ENCODE data around the gene DNMT1. TPM values are rescaled to one million over a fixed set of nuclear protein-coding genes. Genes with fewer than 3 reads are reported as not detected.

The DNMT1 gene
- total RNA-seq, 1 experiment from 2014 or later: 227 TPM

- no peak overlapping the region for H3K27ac ChIP-seq (ENCODE audit: insufficient read length, low read depth, low read length)
Measured at GRCh38 chr19:10109528-10109927, 85.2 kb downstream of the DNMT1 start.

More at GRCh38 chr19:10109528-10109927, 85.2 kb downstream of the DNMT1 start:
- Histone ChIP-seq H3K23ac (ENCODE audit: insufficient read length, low read depth, low read length) (no peak overlapping the region), H3K4ac (ENCODE audit: low read depth, low read length) (no peak overlapping the region), H2BK12ac (ENCODE audit: insufficient read length, low read depth, low read length) (no peak overlapping the region), H3K18ac (ENCODE audit: insufficient read length, low read depth, low read length) (no peak overlapping the region), H4K5ac (ENCODE audit: insufficient read length, low read depth, low read length) (no peak overlapping the region), H3K23me2 (ENCODE audit: insufficient read length, low read depth, low read length, poor library complexity, severe bottlenecking) (peaks cover 7% of the 10 kb centered on the region), H2AFZ (ENCODE audit: low read length) (no peak overlapping the region), H2AK5ac (ENCODE audit: insufficient read length, low read length) (no peak overlapping the region), H2BK20ac (ENCODE audit: low read depth, low read length, poor library complexity, severe bottlenecking) (no peak overlapping the region), H3K79me1 (ENCODE audit: insufficient read depth, low read depth, low read length, poor library complexity, severe bottlenecking) (no peaks in the 10 kb centered on the region), H3K9me3 (ENCODE audit: control insufficient read depth, low read depth, low read length) (no peaks in the 10 kb centered on the region), H3K4me2 (ENCODE audit: insufficient read depth, insufficient read length, low read length) (no peak overlapping the region), H4K20me1 (ENCODE audit: control insufficient read depth, insufficient read depth, insufficient read length) (no peaks in the 10 kb centered on the region), H2BK120ac (ENCODE audit: low read depth, low read length, poor library complexity, severe bottlenecking) (no peak overlapping the region), H3K9ac (ENCODE audit: extremely low read depth, insufficient read length, low read length) (no peak overlapping the region), H2BK5ac (ENCODE audit: insufficient read length, low read length) (no peak overlapping the region), H2BK15ac (ENCODE audit: low read depth, low read length) (no peak overlapping the region), H3K4me1 (ENCODE audit: insufficient read depth, low read length) (no peaks in the 10 kb centered on the region; the same call in 1 of the 2 replicates), H3T11ph (ENCODE audit: low read length) (no peak overlapping the region), H3K56ac (ENCODE audit: insufficient read length, low read depth, low read length) (no peak overlapping the region), H4K91ac (ENCODE audit: insufficient read length, low read depth, low read length) (no peak overlapping the region), H3K27me3 (ENCODE audit: insufficient read depth, low read length) (no peaks in the 10 kb centered on the region), H3K79me2 (ENCODE audit: insufficient read depth, low read length) (peaks cover 7% of the 10 kb centered on the region; the same call in 1 of the 2 replicates), H4K8ac (replicated peaks; ENCODE audit: insufficient read length, low read depth, low read length) (no peak overlapping the region), H3K14ac (ENCODE audit: insufficient read depth, low read length) (no peak overlapping the region)
- Mint-ChIP-seq H3K27ac (no peak overlapping the region), H3K27me3 (ENCODE audit: low read depth) (no peaks in the 10 kb centered on the region; the same call in none of the 2 replicates), H3K4me1 (peaks cover 7 to 18% of the 10 kb centered on the region in 2 experiments), H3K36me3 (ENCODE audit: insufficient read depth in 1 of 3, low read depth in 3 of 3) (peaks cover 33 to 61% (median 49%) of the 10 kb centered on the region in 3 experiments), H3K9me3 (no peaks in the 10 kb centered on the region; a peak in 2 of 5 replicates), H3K4me3 (no peak overlapping the region; a peak in 1 of 5 replicates)
- no CpG with 5 or more reads among the region's 14 CpGs for WGBS (ENCODE audit: extremely low coverage, insufficient read length, low lambda C conversion rate)
- TF ChIP-seq CTCF (conservative IDR thresholded peaks at IDR 0.05): no peak
- DNase-seq: no peak

Measured in H9 (cell line).